SU-DHL-6 (cell line): Measurements from ENCODE around the gene SCCPDH.

Source experiments
- H2AFZ ChIP-seq: fragments of 200-600 bp; sonication (generic); 2 replicates; pipeline ENCODE4 v1.6.1; 2014; ENCODE audit warnings: low read depth, mild to moderate bottlenecking, moderate library complexity, mixed read lengths, antibody characterized with exemption, low read length; ENCODE audit not compliant: severe bottlenecking
- H3F3A ChIP-seq: fragments of 200-600 bp; shearing (Covaris generic); 2 replicates; pipeline ENCODE4 v1.6.0; 2016; ENCODE audit warnings: antibody characterized with exemption, mild to moderate bottlenecking; ENCODE audit not compliant: insufficient read depth
- H3K27ac ChIP-seq: fragments of 200-600 bp; sonication (generic); 2 replicates; pipeline ENCODE4 v1.5.1; 2016; ENCODE audit warnings: low read depth, mild to moderate bottlenecking, low read length, moderate library complexity, mixed read lengths
- H3K27me3 ChIP-seq: fragments of 200-600 bp; sonication (generic), shearing (Covaris generic); 2 replicates; pipeline ENCODE4 v1.6.0; 2014; ENCODE audit warnings: mild to moderate bottlenecking, low read length
- H3K36me3 ChIP-seq: fragments of 200-600 bp; sonication (generic); 2 replicates; pipeline ENCODE4 v1.6.1; 2014; ENCODE audit warnings: mild to moderate bottlenecking, low read length, mixed read lengths
- H3K4me2 ChIP-seq: fragments of 300-600, 200-600 bp; shearing (Covaris generic), sonication (generic); 2 replicates; pipeline ENCODE4 v1.6.0; 2014; ENCODE audit warnings: low read length, low read depth, mild to moderate bottlenecking; ENCODE audit not compliant: poor library complexity, severe bottlenecking
- H3K4me3 ChIP-seq: fragments of 200-600 bp; sonication (generic); 2 replicates; pipeline ENCODE4 v1.5.1; 2014; ENCODE audit warnings: antibody characterized with exemption, low read length, mild to moderate bottlenecking, mixed read lengths; ENCODE audit not compliant: insufficient read depth, poor library complexity, severe bottlenecking
- H3K79me2 ChIP-seq: fragments of 200-600 bp; sonication (generic); 2 replicates; pipeline ENCODE4 v1.6.1; 2014; ENCODE audit warnings: mild to moderate bottlenecking, low read length, moderate library complexity; ENCODE audit not compliant: insufficient read depth
- H3K9ac ChIP-seq: fragments of 200-600 bp; sonication (generic); 2 replicates; pipeline ENCODE4 v1.7.0; 2014; ENCODE audit warnings: mild to moderate bottlenecking, low read length
- H3K9me2 ChIP-seq: fragments of 200-600 bp; sonication (generic); replicated peaks from 2 replicates; pipeline ENCODE4 v1.6.1; 2014; ENCODE audit warnings: low read length; ENCODE audit not compliant: insufficient read depth
- H3K9me3 ChIP-seq: fragments of 200-600 bp; sonication (generic); 2 replicates; pipeline ENCODE4 v1.6.1; 2014; ENCODE audit warnings: low read length, mixed read lengths; ENCODE audit not compliant: insufficient read depth
- H4K20me1 ChIP-seq: fragments of 200-600 bp; sonication (generic); 2 replicates; pipeline ENCODE4 v1.6.1; 2014; ENCODE audit warnings: low read depth, mild to moderate bottlenecking, antibody characterized with exemption, low read length, moderate library complexity, mixed read lengths
- CTCF ChIP-seq: fragments of 200-600 bp; sonication (generic); IDR thresholded peaks from one replicate; pipeline ENCODE4 v1.5.1; 2017; ENCODE audit warnings: antibody characterized with exemption, mild to moderate bottlenecking, low read length, moderate library complexity; ENCODE audit not compliant: insufficient read depth, poor library complexity, severe bottlenecking
- EZH2phosphoT487 ChIP-seq: fragments of 200-600 bp; sonication (generic), shearing (Covaris generic); conservative IDR thresholded peaks from 2 replicates; pipeline ENCODE4 v1.6.1; 2018; ENCODE audit warnings: mild to moderate bottlenecking, antibody characterized with exemption, low read length, moderate library complexity, mixed read lengths

The SCCPDH gene

GRCh38 chr1:246695666-246696065, 28.5 kb upstream of the SCCPDH start:
- H3F3A ChIP-seq, result no peaks in the 10 kb centered on the region
- no peaks in the 10 kb centered on the region for H3K79me2 ChIP-seq
- H2AFZ ChIP-seq, result peak overlapping the region; percentile 64
- no peak for TF ChIP-seq CTCF
- TF ChIP-seq EZH2phosphoT487, result no peak
- no peak overlapping the region for H3K9ac ChIP-seq
- no peaks in the 10 kb centered on the region for H3K9me3 ChIP-seq
- no peaks in the 10 kb centered on the region for H3K9me2 ChIP-seq
- H3K27me3 ChIP-seq, result no peaks in the 10 kb centered on the region
- H3K4me3 ChIP-seq, result no peak overlapping the region
- H3K4me2 ChIP-seq, result no peak overlapping the region
- H3K36me3 ChIP-seq, result no peaks in the 10 kb centered on the region
- no peaks in the 10 kb centered on the region for H4K20me1 ChIP-seq
- no peak overlapping the region for H3K27ac ChIP-seq

GRCh38 chr1:246698466-246699094, 25.6 kb upstream of the SCCPDH start:
- Histone ChIP-seq H3K9me2 (no peaks in the 10 kb centered on the region), H3K36me3 (no peaks in the 10 kb centered on the region), H2AFZ (peak overlapping the region; percentile 98), H3K79me2 (no peaks in the 10 kb centered on the region), H3K27ac (peak overlapping the region; percentile 41), H3K9me3 (no peaks in the 10 kb centered on the region), H4K20me1 (no peaks in the 10 kb centered on the region), H3K4me2 (peak overlapping the region; percentile 58), H3F3A (no peaks in the 10 kb centered on the region), H3K27me3 (no peaks in the 10 kb centered on the region), H3K9ac (peak overlapping the region; percentile 34), H3K4me3 (peak overlapping the region; percentile 4)
- TF ChIP-seq EZH2phosphoT487 (no peak), CTCF (no peak)

- H3K27me3 ChIP-seq, result no peaks in the 10 kb centered on the region
- peak overlapping the region; percentile 41 for H3K27ac ChIP-seq
- H3K9me2 ChIP-seq, result no peaks in the 10 kb centered on the region
- no peaks in the 10 kb centered on the region for H3K36me3 ChIP-seq
- H3K4me3 ChIP-seq, result peak overlapping the region; percentile 4
- TF ChIP-seq CTCF, result peak; percentile 50
- TF ChIP-seq EZH2phosphoT487, result no peak
- H2AFZ ChIP-seq, result peak overlapping the region; percentile 98
- H3K9me3 ChIP-seq, result no peaks in the 10 kb centered on the region
- no peaks in the 10 kb centered on the region for H4K20me1 ChIP-seq
- H3K9ac ChIP-seq, result peak overlapping the region; percentile 34
- H3K79me2 ChIP-seq, result no peaks in the 10 kb centered on the region
- H3F3A ChIP-seq, result no peaks in the 10 kb centered on the region
- peak overlapping the region; percentile 58 for H3K4me2 ChIP-seq
Measured at GRCh38 chr1:246699095-246699735, 25.0 kb upstream of the SCCPDH start.
